ENCODE results near the gene GPR152.

Gene GPR152

GRCh38 chr11:67423466-67423865 lies 29.1 kb downstream of the GPR152 start:
- DNase-seq, result no peak

GRCh38 chr11:67422891-67423290 lies 29.6 kb downstream of the GPR152 start:
- no peak for DNase-seq

- no peak for DNase-seq
Observed at GRCh38 chr11:67421430-67422031, 31.0 kb downstream of the GPR152 start.

GRCh38 chr11:67420646-67421429 lies 31.7 kb downstream of the GPR152 start:
- peak; percentile 99 for DNase-seq

- DNase-seq, result no peak
Observed at GRCh38 chr11:67420147-67420645, 32.3 kb downstream of the GPR152 start.

GRCh38 chr11:67419325-67420049 lies 33.0 kb downstream of the GPR152 start:
- DNase-seq, result no peak

- peak; percentile 77 for DNase-seq
Observed at GRCh38 chr11:67418476-67419281, 33.9 kb downstream of the GPR152 start.

- no peak for DNase-seq
Observed at GRCh38 chr11:67417425-67417824, 35.1 kb downstream of the GPR152 start.

- peak; percentile 89 for DNase-seq
Observed at GRCh38 chr11:67416416-67417335, 35.9 kb downstream of the GPR152 start.

GRCh38 chr11:67415501-67416304 lies 36.8 kb downstream of the GPR152 start, which contains the start of gene CARNS1:
TSS of gene CARNS1 (plus strand) at chr11:67415678. CDS start at chr11:67416200, 522 bp downstream.
- no peak for DNase-seq

GRCh38 chr11:67413266-67413849 lies 39.2 kb downstream of the GPR152 start:
- DNase-seq, result no peak

- no peak for DNase-seq
Observed at GRCh38 chr11:67412495-67413179, 39.9 kb downstream of the GPR152 start.

- no peak for DNase-seq
Observed at GRCh38 chr11:67411785-67412152, 40.8 kb downstream of the GPR152 start.

GRCh38 chr11:67410984-67411784 lies 41.3 kb downstream of the GPR152 start:
- no peak for DNase-seq

GRCh38 chr11:67410369-67410831 lies 42.1 kb downstream of the GPR152 start:
- DNase-seq, result no peak

- no peak for DNase-seq
Observed at GRCh38 chr11:67409781-67410368, 42.7 kb downstream of the GPR152 start.

GRCh38 chr11:67409261-67409666 lies 43.3 kb downstream of the GPR152 start:
- DNase-seq, result peak; percentile 88

All from activated effector memory CD4-positive, alpha-beta T cell treated with anti-CD3 and anti-CD28 coated beads, Interleukin-2, amount 50 U/mL, for 16 hours (primary cell).